Upper lobe of left lung (tissue), 6 donors: Measurements from ENCODE around the gene PEBP1. TPM values are rescaled to one million over a fixed set of nuclear protein-coding genes. Genes with fewer than 3 reads are reported as not detected.

Experiments used
- ATAC-seq, 2 donors: fragments of 200-7000 bp; cut with Tn5 transposase; one replicate each; pipeline ENCODE4 v1.9.1; 2022; ENCODE audit warnings: mild to moderate bottlenecking in 2 of 2, moderate library complexity in 2 of 2; ENCODE audit not compliant: low FRiP score in 2 of 2
- DNase-seq, 2 donors: peaks; one replicate each; pipeline ENCODE4 v3.0.0-alpha.2; 2019 to 2020
- H3K27ac ChIP-seq, 4 donors: fragments of 200-600 bp; sonication (generic); one replicate each; pipeline ENCODE4 v1.5.1; 2016 to 2019
- H3K27me3 ChIP-seq, 4 donors: fragments of 200-600 bp; sonication (generic); one replicate each; pipeline ENCODE4 v1.5.1; 2017 to 2019
- H3K36me3 ChIP-seq, 4 donors: fragments of 200-600 bp; sonication (generic); one replicate each; pipeline ENCODE4 v1.5.1; 2016 to 2019
- H3K4me1 ChIP-seq, 4 donors: fragments of 200-600 bp; sonication (generic); one replicate each; pipeline ENCODE4 v1.5.1; 2018 to 2019
- H3K4me3 ChIP-seq, 4 donors: fragments of 200-600 bp; sonication (generic); one replicate each; pipeline ENCODE4 v1.5.1; 2017 to 2019; ENCODE audit warnings: mild to moderate bottlenecking in 2 of 4, moderate library complexity in 1 of 4
- H3K9me3 ChIP-seq, 4 donors: fragments of 200-600 bp; sonication (generic); one replicate each; pipeline ENCODE4 v1.5.1; 2018 to 2019
- EP300 ChIP-seq, 4 donors: sonication (generic); formaldehyde crosslinking; IDR thresholded peaks; one replicate each; pipeline ENCODE4 v1.5.1; 2017; ENCODE audit warnings: antibody characterized with exemption in 4 of 4, control low read depth in 2 of 4
- POLR2A ChIP-seq, 4 donors: fragments of 450-650 bp; IDR thresholded peaks; one replicate each; pipeline ENCODE4 v1.5.1; 2016 to 2017; ENCODE audit warnings: antibody characterized with exemption in 4 of 4, mild to moderate bottlenecking in 2 of 4
- POLR2AphosphoS5 ChIP-seq, 2 donors: sonication (generic); formaldehyde crosslinking; IDR thresholded peaks; one replicate each; pipeline ENCODE4 v1.5.1; 2017; ENCODE audit warnings: antibody characterized with exemption in 2 of 2
- WGBS, 2 donors: methylation state at CpG; one replicate each; pipeline ENCODE4 v1.1.5; 2017 to 2018; 5-methylcytosine and 5-hydroxymethylcytosine counted together
- total RNA-seq, 6 donors: library from RNA; depleted of rRNA in 4 of 6; stranded (reverse); fragments of >200 nt in 4 of 6; gene quantifications; one replicate each; pipeline versions ENCODE4 v1.1.0 to v1.2.1, GENCODE V29; 2016 to 2021
- TF ChIP-seq, protein P1 (sequence below), 6 experiments: fragments of 450-650 bp in 4 of 6; fragments of 200-600 bp in 2 of 6; sonication (generic) in 2 of 6; IDR thresholded peaks; one replicate each; pipeline ENCODE4 v1.5.1; 2016 to 2019; ENCODE audit warnings: antibody characterized with exemption in 6 of 6
- donor health status: DM: no; HTN: no; CAD: no; lungs with moderate emphysema.
- donor health status: DM: no; HTN: yes; CAD: no; lungs with severe emphysema.

The PEBP1 gene
- total RNA-seq, 6 donors from 2014 or later, result 92.2 to 432 (median 214) TPM

GRCh38 chr12:118103201-118103600 lies 32.7 kb upstream of the PEBP1 start:
- ATAC-seq, result peak in 1 of 2 donors; percentile 38
- H3K36me3 ChIP-seq, result no peaks in the 10 kb centered on the region
- peaks cover 15 to 32% (median 20%) of the 10 kb centered on the region in 4 donors for H3K4me1 ChIP-seq
- H3K4me3 ChIP-seq, result peak overlapping the region; percentile 85 to 93 (median 89)
- H3K27ac ChIP-seq, result peak overlapping the region; percentile 77 to 89 (median 87)
- H3K27me3 ChIP-seq, result no peaks in the 10 kb centered on the region
- TF ChIP-seq POLR2AphosphoS5 (IDR thresholded peaks at IDR 0.05) (no peak), POLR2A (IDR thresholded peaks at IDR 0.05) (no peak), EP300 (IDR thresholded peaks at IDR 0.05) (no peak)
- TF ChIP-seq, protein P1, sequence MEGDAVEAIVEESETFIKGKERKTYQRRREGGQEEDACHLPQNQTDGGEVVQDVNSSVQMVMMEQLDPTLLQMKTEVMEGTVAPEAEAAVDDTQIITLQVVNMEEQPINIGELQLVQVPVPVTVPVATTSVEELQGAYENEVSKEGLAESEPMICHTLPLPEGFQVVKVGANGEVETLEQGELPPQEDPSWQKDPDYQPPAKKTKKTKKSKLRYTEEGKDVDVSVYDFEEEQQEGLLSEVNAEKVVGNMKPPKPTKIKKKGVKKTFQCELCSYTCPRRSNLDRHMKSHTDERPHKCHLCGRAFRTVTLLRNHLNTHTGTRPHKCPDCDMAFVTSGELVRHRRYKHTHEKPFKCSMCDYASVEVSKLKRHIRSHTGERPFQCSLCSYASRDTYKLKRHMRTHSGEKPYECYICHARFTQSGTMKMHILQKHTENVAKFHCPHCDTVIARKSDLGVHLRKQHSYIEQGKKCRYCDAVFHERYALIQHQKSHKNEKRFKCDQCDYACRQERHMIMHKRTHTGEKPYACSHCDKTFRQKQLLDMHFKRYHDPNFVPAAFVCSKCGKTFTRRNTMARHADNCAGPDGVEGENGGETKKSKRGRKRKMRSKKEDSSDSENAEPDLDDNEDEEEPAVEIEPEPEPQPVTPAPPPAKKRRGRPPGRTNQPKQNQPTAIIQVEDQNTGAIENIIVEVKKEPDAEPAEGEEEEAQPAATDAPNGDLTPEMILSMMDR (IDR thresholded peaks at IDR 0.05), result no peak
- peak in 1 of 2 donors; percentile 24 for DNase-seq
- no peaks in the 10 kb centered on the region for H3K9me3 ChIP-seq
- 1% methylated on average over 21 to 29 of the region's 32 CpGs for WGBS, 2 donors

- ATAC-seq (peak; percentile 94 to 96), DNase-seq (peak; percentile 89 to 93)
- no peaks in the 10 kb centered on the region for H3K9me3 ChIP-seq
- peak within 1 kb of the TSS; percentile 77 to 89 (median 87) for H3K27ac ChIP-seq
- H3K36me3 ChIP-seq, result no peaks in the 10 kb centered on the region
- H3K4me1 ChIP-seq, result peaks cover 15 to 32% (median 20%) of the 10 kb centered on the region in 4 donors
- 0% methylated on average over 48 of the region's 75 CpGs; no CpG with 5 or more reads in 1 of the 2 donors for WGBS, 2 donors
- H3K27me3 ChIP-seq, result no peaks in the 10 kb centered on the region
- TF ChIP-seq POLR2A (IDR thresholded peaks at IDR 0.05), result peak in 3 of 4 donors; percentile 45 to 94 (median 75)
- TF ChIP-seq POLR2AphosphoS5 (IDR thresholded peaks at IDR 0.05), result peak; percentile 28 to 56
- TF ChIP-seq, protein P1 (IDR thresholded peaks at IDR 0.05), result no peak
- peak within 1 kb of the TSS; percentile 85 to 93 (median 89) for H3K4me3 ChIP-seq
Observed at GRCh38 chr12:118103601-118104382, 32.1 kb upstream of the PEBP1 start, which contains the start of gene VSIG10. Gene VSIG10 (minus strand): TSS chr12:118104011. CDS start chr12:118103671, 340 bp downstream.

DNA sequence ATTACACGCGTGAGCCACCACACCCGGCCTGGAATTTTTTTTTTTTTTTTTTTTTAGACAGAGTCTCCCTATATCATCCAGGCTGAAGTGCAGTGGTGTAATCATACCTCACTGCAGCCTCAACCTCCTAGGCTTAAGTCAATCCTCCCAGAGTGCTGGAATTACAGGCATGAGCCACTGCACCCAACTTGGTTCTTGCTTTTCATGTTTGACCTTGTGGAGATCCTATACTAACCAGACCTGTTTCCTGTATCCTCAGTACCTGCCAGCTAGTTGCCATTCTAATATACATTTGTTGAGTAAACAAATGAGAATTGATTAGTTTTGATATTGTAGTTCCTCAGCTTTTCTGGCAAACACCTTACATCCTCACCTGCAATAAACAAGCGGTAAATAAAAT lies 28.9 kb upstream of the PEBP1 start:
- Histone ChIP-seq H3K36me3 (no peaks in the 10 kb centered on the region), H3K27me3 (no peaks in the 10 kb centered on the region), H3K4me1 (peaks cover 15 to 28% (median 19%) of the 10 kb centered on the region in 4 donors), H3K27ac (no peak overlapping the region), H3K9me3 (no peaks in the 10 kb centered on the region), H3K4me3 (no peak overlapping the region)
- TF ChIP-seq POLR2AphosphoS5 (IDR thresholded peaks at IDR 0.05) (no peak), EP300 (IDR thresholded peaks at IDR 0.05) (no peak), POLR2A (IDR thresholded peaks at IDR 0.05) (no peak)
- TF ChIP-seq, protein P1 (IDR thresholded peaks at IDR 0.05), result no peak
- no peak for DNase-seq
- WGBS, 2 donors, result 74 to 82% methylated on average over 4 of the region's 4 CpGs
- peak in 1 of 2 donors; percentile 31 for ATAC-seq

DNA sequence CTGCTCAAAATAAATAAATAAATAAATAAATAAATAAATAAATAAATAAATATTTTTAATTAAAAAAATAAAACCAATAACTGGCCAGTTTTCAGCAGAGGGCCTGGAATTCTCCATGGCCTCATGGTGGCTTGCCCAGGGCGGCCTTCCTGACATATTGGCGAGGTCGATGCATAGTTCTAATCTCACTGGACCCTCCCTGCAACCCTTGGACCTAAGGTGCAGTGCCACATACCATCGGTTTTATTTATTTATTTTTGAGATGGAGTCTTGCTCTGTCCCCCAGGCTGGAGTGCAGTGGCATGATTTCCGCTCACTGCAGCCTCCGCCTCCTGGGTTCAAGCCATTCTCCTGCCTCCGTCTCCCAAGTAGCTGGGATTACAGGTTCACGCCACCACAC lies 28.2 kb upstream of the PEBP1 start:
- Histone ChIP-seq H3K4me1 (peaks cover 9 to 21% (median 15%) of the 10 kb centered on the region in 4 donors), H3K9me3 (no peaks in the 10 kb centered on the region), H3K4me3 (no peak overlapping the region), H3K27ac (no peak overlapping the region), H3K36me3 (no peaks in the 10 kb centered on the region), H3K27me3 (no peaks in the 10 kb centered on the region)
- no peak for TF ChIP-seq POLR2A (IDR thresholded peaks at IDR 0.05)
- TF ChIP-seq, protein P1 (IDR thresholded peaks at IDR 0.05), result no peak
- TF ChIP-seq EP300 (IDR thresholded peaks at IDR 0.05), result no peak
- TF ChIP-seq POLR2AphosphoS5 (IDR thresholded peaks at IDR 0.05), result no peak
- 91 to 94% methylated on average over 8 of the region's 8 CpGs for WGBS, 2 donors
- ATAC-seq (no peak), DNase-seq (no peak)
